Heart left ventricle (tissue), 13 donors: Measurements from ENCODE around the gene CENPU.

Experiments
- CTCF ChIP-seq, 12 donors: fragments of 200-600 bp; sonication (generic) in 4 of 12; IDR thresholded peaks; one replicate each; pipeline versions ENCODE4 v1.5.0 to v1.8.0; 2018 to 2022; ENCODE audit warnings: antibody characterized with exemption in 12 of 12, mild to moderate bottlenecking in 5 of 12
- POLR2A ChIP-seq, 2 donors: fragments of 450-650 bp; IDR thresholded peaks; one replicate each; pipeline ENCODE4 v1.6.1; 2017; ENCODE audit warnings: antibody characterized with exemption in 2 of 2, mild to moderate bottlenecking in 2 of 2, moderate library complexity in 2 of 2
- donor health status: ischemic (EF 13 %, LVEDD 7.1; RV severe dilation, severe dysfunction).
- donor health status: DM: no; HTN: yes; CAD: no.
- donor health status: DM: no; HTN: no; CAD: no.
- donor health status: ischemic (EF 25% LVEDD 6.9; RV normal size, moderate dysfunction).
- donor health status: ischemic (EF 25% LVEDD 5.7; RV mildly dilated, moderate dysfunction).
- donor health status: ischemic (EF 35%, LVEDD 5.7; RV mildly dilated, moderate dysfunction).
- donor health status: nonischemic (EF 11% LVEDD 7.7; RV severe dilation, severe dysfunction).
- donor health status: DM: yes; HTN: yes; CAD: no.
- donor health status: PGD.
- donor health status: ischemic (EF 29% LVEDD 5.4; RV normal size, mild dysfunction).
- donor health status: nonischemic (EF 23%, LVEDD 6.1; RV moderate dilation, normal function).

GRCh38 chr4:184671101-184671500, 62.8 kb downstream of the CENPU start:
- TF ChIP-seq CTCF (IDR thresholded peaks at IDR 0.05) (no peak), POLR2A (IDR thresholded peaks at IDR 0.05) (no peak)
